ENCODE data around the gene RGS6.

- TF ChIP-seq CTCF (IDR thresholded peaks at IDR 0.05) (no peak), POLR2A (IDR thresholded peaks at IDR 0.05) (no peak)
Observed at GRCh38 chr14:72049462-72049861, 117.2 kb downstream of the RGS6 start.

Measured in thyroid gland (tissue), 4 donors.